ENCODE results near the gene CCDC87. TPM values are rescaled to one million over a fixed set of nuclear protein-coding genes. Genes with fewer than 3 reads are reported as not detected.
"Not testable (repeated sequence)": the region's sequence is repeated elsewhere in the genome, so short reads cannot be mapped to it uniquely, and the experiment has no call there.

The CCDC87 gene
- total and polyA plus RNA-seq, 2 donors (not counting 3 experiments of a cell fraction or from before 2014, with no cell fraction given), result 0.06 to 0.22 TPM

DNA sequence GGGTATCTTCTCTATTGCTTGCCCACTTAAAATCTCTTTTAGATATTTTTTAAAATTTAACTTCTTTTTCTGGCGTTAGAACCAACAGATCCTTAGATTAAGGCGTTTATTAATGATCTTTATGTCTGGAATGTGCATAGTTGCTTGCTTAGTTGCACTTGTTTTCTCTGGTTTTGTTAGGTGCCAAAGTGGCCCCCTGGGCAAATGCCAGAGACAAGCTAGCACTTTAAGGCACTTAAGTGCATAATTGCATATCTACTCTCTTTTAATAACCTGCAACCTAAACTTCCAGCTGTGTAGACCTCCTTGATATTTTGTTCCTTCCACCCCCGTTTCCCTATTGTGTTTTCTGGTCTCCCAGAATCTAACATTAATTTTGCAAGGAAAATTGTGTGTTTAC is 49.0 kb upstream of the CCDC87 start:
- BruUV-seq (replicated peaks), result no TSS peak
- Histone ChIP-seq H3K9ac (replicated peaks; ENCODE audit: extremely low read depth, insufficient read depth, low read length) (no peak overlapping the region), H3K9me1 (replicated peaks; ENCODE audit: control insufficient read depth, extremely low read depth, insufficient read depth, low read length) (no peaks in the 10 kb centered on the region), H4K20me1 (replicated peaks; ENCODE audit: control insufficient read depth, extremely low read depth, insufficient read depth, low read length) (peaks cover 38% of the 10 kb centered on the region), H3K27ac (ENCODE audit: insufficient read depth, low read depth, low read length) (no peak overlapping the region), H3K4me1 (ENCODE audit: control insufficient read depth, extremely low read depth, insufficient read depth, low read length) (peaks cover 45% of the 10 kb centered on the region), H3K79me2 (ENCODE audit: control insufficient read depth, insufficient read depth, low read length) (peaks cover 92% of the 10 kb centered on the region), H3K4me3 (replicated peaks in 1 of 3; ENCODE audit: insufficient read depth in 1 of 3, low read depth in 1 of 3, low read length in 3 of 3) (peak overlapping the region in 2 of 3 experiments; percentile 13 to 71), H2AFZ (ENCODE audit: low read depth, low read length) (no peak overlapping the region), H3K36me3 (ENCODE audit: control insufficient read depth in 2 of 2, extremely low read depth in 1 of 2, insufficient read depth in 2 of 2, low read length in 2 of 2) (peaks cover 35 to 40% of the 10 kb centered on the region in 2 experiments), H3K27me3 (ENCODE audit: control insufficient read depth in 2 of 2, insufficient read depth in 2 of 2, low read length in 2 of 2) (no peaks in the 10 kb centered on the region), H3K4me2 (ENCODE audit: insufficient read depth, low read length) (peak overlapping the region; percentile 90), H3K9me3 (replicated peaks; ENCODE audit: control insufficient read depth, insufficient read depth, low read length) (no peaks in the 10 kb centered on the region)
- FAIRE-seq, result no peak
- ChIA-PET CTCF (interaction anchor here (1.5 kb wide), 1 partner anchor 49 kb away, joined by 3 read pairs; the partner anchor contains the start of genes CCDC87 and CCS), POLR2A (no interaction called here)
- intact Hi-C loops (cut with micrococcal nuclease), result no loop called here
- dilution Hi-C loops (cut with MboI; ENCODE audit: extremely low pct_ligation_motif_present, low sequenced_read_pairs), result no loop called here
- no peak for TF ChIP-seq JUN (IDR thresholded peaks at IDR 0.05; ENCODE audit: borderline replicate concordance, insufficient read depth, insufficient read length, low read depth)
- TF ChIP-seq GATA2 (IDR thresholded peaks at IDR 0.05; ENCODE audit: insufficient read depth, insufficient read length, low read depth, low read length), result no peak
- TF ChIP-seq POLR2A (IDR thresholded peaks at IDR 0.05; ENCODE audit: low read depth, low read length), result no peak
- TF ChIP-seq POLR2AphosphoS5 (IDR thresholded peaks at IDR 0.05; ENCODE audit: insufficient read depth, low read depth, low read length), result no peak
- TF ChIP-seq, protein P1, sequence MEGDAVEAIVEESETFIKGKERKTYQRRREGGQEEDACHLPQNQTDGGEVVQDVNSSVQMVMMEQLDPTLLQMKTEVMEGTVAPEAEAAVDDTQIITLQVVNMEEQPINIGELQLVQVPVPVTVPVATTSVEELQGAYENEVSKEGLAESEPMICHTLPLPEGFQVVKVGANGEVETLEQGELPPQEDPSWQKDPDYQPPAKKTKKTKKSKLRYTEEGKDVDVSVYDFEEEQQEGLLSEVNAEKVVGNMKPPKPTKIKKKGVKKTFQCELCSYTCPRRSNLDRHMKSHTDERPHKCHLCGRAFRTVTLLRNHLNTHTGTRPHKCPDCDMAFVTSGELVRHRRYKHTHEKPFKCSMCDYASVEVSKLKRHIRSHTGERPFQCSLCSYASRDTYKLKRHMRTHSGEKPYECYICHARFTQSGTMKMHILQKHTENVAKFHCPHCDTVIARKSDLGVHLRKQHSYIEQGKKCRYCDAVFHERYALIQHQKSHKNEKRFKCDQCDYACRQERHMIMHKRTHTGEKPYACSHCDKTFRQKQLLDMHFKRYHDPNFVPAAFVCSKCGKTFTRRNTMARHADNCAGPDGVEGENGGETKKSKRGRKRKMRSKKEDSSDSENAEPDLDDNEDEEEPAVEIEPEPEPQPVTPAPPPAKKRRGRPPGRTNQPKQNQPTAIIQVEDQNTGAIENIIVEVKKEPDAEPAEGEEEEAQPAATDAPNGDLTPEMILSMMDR (IDR thresholded peaks at IDR 0.05; ENCODE audit: extremely low read depth in 1 of 2, insufficient read depth in 1 of 2, low read depth in 1 of 2, low read length in 2 of 2), result no peak
- no peak for TF ChIP-seq MYC (IDR thresholded peaks at IDR 0.05; ENCODE audit: low read depth, low read length)
- TF ChIP-seq, protein P2, sequence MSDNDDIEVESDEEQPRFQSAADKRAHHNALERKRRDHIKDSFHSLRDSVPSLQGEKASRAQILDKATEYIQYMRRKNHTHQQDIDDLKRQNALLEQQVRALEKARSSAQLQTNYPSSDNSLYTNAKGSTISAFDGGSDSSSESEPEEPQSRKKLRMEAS (IDR thresholded peaks at IDR 0.05; ENCODE audit: insufficient read depth, insufficient read length), result no peak
- no peak for TF ChIP-seq FOS (IDR thresholded peaks at IDR 0.05; ENCODE audit: borderline replicate concordance, insufficient read depth, low read length)
- TF ChIP-seq EZH2 (IDR thresholded peaks at IDR 0.05; ENCODE audit: borderline replicate concordance, low read depth, low read length, severe bottlenecking), result no peak
- no peak for DNase-seq (ENCODE audit: low read depth, low spot score)

DNA sequence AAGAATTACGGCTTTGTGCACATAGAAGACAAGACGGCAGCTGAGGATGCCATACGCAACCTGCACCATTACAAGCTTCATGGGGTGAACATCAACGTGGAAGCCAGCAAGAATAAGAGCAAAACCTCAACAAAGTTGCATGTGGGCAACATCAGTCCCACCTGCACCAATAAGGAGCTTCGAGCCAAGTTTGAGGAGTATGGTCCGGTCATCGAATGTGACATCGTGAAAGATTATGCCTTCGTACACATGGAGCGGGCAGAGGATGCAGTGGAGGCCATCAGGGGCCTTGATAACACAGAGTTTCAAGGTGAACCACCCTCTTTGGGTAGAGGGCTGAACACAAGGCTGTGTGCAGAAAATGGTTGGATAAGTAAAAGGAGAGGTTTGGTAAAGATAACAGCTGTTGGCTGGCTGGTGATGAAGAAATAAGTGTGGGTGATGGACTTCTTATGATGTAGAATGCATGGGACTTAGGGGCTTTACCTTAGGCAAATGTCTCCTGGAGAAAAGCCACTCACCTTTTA is 47.0 kb upstream of the CCDC87 start:
- CTCF ChIA-PET, result interaction anchor here (1.3 to 3.4 kb wide), 3 partner anchors 22 to 62 kb away, joined by 3 to 32 read pairs (median 4); partner anchors contain the start of gene RBM4B
- H3K27ac ChIP-seq (ENCODE audit: insufficient read depth, low read depth, low read length); BruUV-seq (replicated peaks); DNase-seq (ENCODE audit: low read depth, low spot score); dilution Hi-C loops (cut with MboI; ENCODE audit: extremely low pct_ligation_motif_present, low sequenced_read_pairs); FAIRE-seq; H3K27me3 ChIP-seq (ENCODE audit: control insufficient read depth in 2 of 2, insufficient read depth in 2 of 2, low read length in 2 of 2); H3K9me3 ChIP-seq (replicated peaks; ENCODE audit: control insufficient read depth, insufficient read depth, low read length); H3K9me1 ChIP-seq (replicated peaks; ENCODE audit: control insufficient read depth, extremely low read depth, insufficient read depth, low read length); H2AFZ ChIP-seq (ENCODE audit: low read depth, low read length); POLR2A ChIA-PET: not testable (repeated sequence)
- Histone ChIP-seq H4K20me1 (replicated peaks; ENCODE audit: control insufficient read depth, extremely low read depth, insufficient read depth, low read length) (peaks cover 28% of the 10 kb centered on the region), H3K9ac (replicated peaks; ENCODE audit: extremely low read depth, insufficient read depth, low read length) (peak overlapping the region; percentile 95), H3K79me2 (ENCODE audit: control insufficient read depth, insufficient read depth, low read length) (peaks cover 88% of the 10 kb centered on the region), H3K36me3 (ENCODE audit: control insufficient read depth in 2 of 2, extremely low read depth in 1 of 2, insufficient read depth in 2 of 2, low read length in 2 of 2) (peaks cover 22 to 31% of the 10 kb centered on the region in 2 experiments), H3K4me2 (ENCODE audit: insufficient read depth, low read length) (peak overlapping the region; percentile 90), H3K4me3 (replicated peaks in 1 of 3; ENCODE audit: insufficient read depth in 1 of 3, low read depth in 1 of 3, low read length in 3 of 3) (peak overlapping the region in 2 of 3 experiments; percentile 84 to 94), H3K4me1 (ENCODE audit: control insufficient read depth, extremely low read depth, insufficient read depth, low read length) (peaks cover 45% of the 10 kb centered on the region)
- intact Hi-C loops (cut with micrococcal nuclease), result loop anchor here (1.0 kb wide), 1 partner anchor 96 kb away; no protein-coding TSS in a partner anchor
